Kidney (tissue), 14 donors: ENCODE measurements around the gene TOR1AIP1. TPM values are rescaled to one million over a fixed set of nuclear protein-coding genes. Genes with fewer than 3 reads are reported as not detected.

ENCODE experiments used
- DNase-seq, 5 donors: peaks; one replicate each; pipeline ENCODE4 v3.0.0-alpha.2; 2013 to 2020
- FAIRE-seq: peaks from 2 replicates; lab custom pipeline; 2012; peaks lifted over from hg19 to GRCh38; lab: Jason Lieb, UNC
- H3K27ac ChIP-seq, 2 donors: one replicate each; pipeline ENCODE4 v1.7.0; 2013; ENCODE audit warnings: low read depth in 2 of 2, low read length in 2 of 2, inconsistent platforms in 1 of 2
- H3K27me3 ChIP-seq: one replicate; pipeline ENCODE4 v1.7.1; 2013; ENCODE audit warnings: low read length, inconsistent platforms; ENCODE audit not compliant: control insufficient read depth, insufficient read depth
- H3K36me3 ChIP-seq, 3 donors: one replicate each; pipeline versions ENCODE4 v1.7.0 to v1.7.1; 2013; ENCODE audit warnings: low read length in 3 of 3, control low read depth in 1 of 3, inconsistent platforms in 1 of 3; ENCODE audit not compliant: insufficient read depth in 3 of 3, control insufficient read depth in 2 of 3
- H3K4me1 ChIP-seq, 3 donors: one replicate each; pipeline versions ENCODE4 v1.7.0 to v1.7.1; 2013; ENCODE audit warnings: low read length in 3 of 3, inconsistent platforms in 1 of 3, low read depth in 1 of 3; ENCODE audit not compliant: control insufficient read depth in 2 of 3, insufficient read depth in 2 of 3
- H3K4me3 ChIP-seq, 3 donors: one replicate each; pipeline versions ENCODE4 v1.7.0 to v1.8.1; 2013; ENCODE audit warnings: low read length in 3 of 3, control low read depth in 1 of 3, inconsistent platforms in 1 of 3
- H3K9ac ChIP-seq, 3 donors: one replicate each; pipeline versions ENCODE4 v1.7.0 to v1.7.1; 2013; ENCODE audit warnings: low read length in 3 of 3, control low read depth in 1 of 3, inconsistent platforms in 1 of 3
- H3K9me3 ChIP-seq, 3 donors: one replicate each; pipeline versions ENCODE4 v1.7.0 to v1.7.1; 2013; ENCODE audit warnings: low read length in 3 of 3, control low read depth in 1 of 3, inconsistent platforms in 1 of 3; ENCODE audit not compliant: control insufficient read depth in 2 of 3, insufficient read depth in 1 of 3
- CTCF ChIP-seq: IDR thresholded peaks from 3 replicates; pipeline ENCODE4 v1.5.1; 2012; ENCODE audit warnings: mild to moderate bottlenecking, moderate library complexity, borderline replicate concordance; ENCODE audit not compliant: insufficient read depth; ENCODE audit errors: extremely low read depth
- intact Hi-C: fragments of 100-400 bp; cut with DNase I; formaldehyde crosslinking; loops from one replicate; pipeline ENCODE4 v1.11.1; 2022
- polyA plus RNA-seq: library from polyadenylated mRNA; stranded (reverse); fragments of 350-450 nt; fragmentation: Illumina TruSeq; extraction: RNeasy Lipid Tissue Mini Kit (QIAGEN cat#74804); gene quantifications from one replicate; pipeline ENCODE4 v1.2.3, GENCODE V29; 2014; ENCODE audit warnings: low read depth, low replicate concordance; ENCODE audit not compliant: insufficient read depth
- total RNA-seq: library from RNA; stranded (reverse); fragmentation: NEBNext Ultra II Directional; extraction: Animal tissue kit (Norgen Biotek cat#: 25700); gene quantifications from one replicate; pipeline ENCODE4 v1.2.1, GENCODE V29; 2021
- donor health status: control.
- donor health status: control.
- donor health status: control.
- donor health status: control.
- donor health status: control.
- donor health status: DM: yes; HTN: yes; CAD: no.
- donor health status: Normal renal cell carcinoma (clear cell type).

TOR1AIP1 gene
- total and polyA plus RNA-seq, 2 donors from 2014 or later: 20.8 to 44.2 TPM

GRCh38 chr1:179930867-179931266 lies 48.8 kb downstream of the TOR1AIP1 start:
- Histone ChIP-seq H3K4me1 (no peaks in the 10 kb centered on the region), H3K27me3 (no peaks in the 10 kb centered on the region), H3K36me3 (no peaks in the 10 kb centered on the region), H3K27ac (no peak overlapping the region), H3K9ac (no peak overlapping the region), H3K9me3 (no peaks in the 10 kb centered on the region), H3K4me3 (no peak overlapping the region)
- TF ChIP-seq CTCF: no peak
- DNase-seq (no peak), FAIRE-seq (no peak)
- intact Hi-C loops: no loop called here

GRCh38 chr1:179933219-179933618 lies 51.1 kb downstream of the TOR1AIP1 start:
- Histone ChIP-seq H3K36me3 (no peaks in the 10 kb centered on the region), H3K9ac (no peak overlapping the region), H3K9me3 (no peaks in the 10 kb centered on the region), H3K27ac (no peak overlapping the region), H3K27me3 (no peaks in the 10 kb centered on the region), H3K4me3 (no peak overlapping the region), H3K4me1 (no peaks in the 10 kb centered on the region)
- DNase-seq: no peak
- FAIRE-seq: no peak
- intact Hi-C loops: no loop called here
- TF ChIP-seq CTCF: no peak

GRCh38 chr1:179935909-179936496 lies 53.9 kb downstream of the TOR1AIP1 start:
- Histone ChIP-seq H3K4me3 (no peak overlapping the region), H3K27me3 (no peaks in the 10 kb centered on the region), H3K27ac (no peak overlapping the region), H3K36me3 (no peaks in the 10 kb centered on the region), H3K9me3 (no peaks in the 10 kb centered on the region), H3K4me1 (no peaks in the 10 kb centered on the region), H3K9ac (no peak overlapping the region)
- intact Hi-C loops: no loop called here
- DNase-seq (no peak), FAIRE-seq (no peak)
- no peak for TF ChIP-seq CTCF

- H3K4me3 ChIP-seq: no peak overlapping the region
- FAIRE-seq: no peak
- intact Hi-C loops: no loop called here
- no peaks in the 10 kb centered on the region for H3K36me3 ChIP-seq
- no peaks in the 10 kb centered on the region for H3K4me1 ChIP-seq
- TF ChIP-seq CTCF: no peak
- no peak for DNase-seq
- no peak overlapping the region for H3K27ac ChIP-seq
- H3K9ac ChIP-seq: no peak overlapping the region
- no peaks in the 10 kb centered on the region for H3K9me3 ChIP-seq
- no peaks in the 10 kb centered on the region for H3K27me3 ChIP-seq
Measured at GRCh38 chr1:179937668-179938254, 55.7 kb downstream of the TOR1AIP1 start.
